IMR-90 (cell line): ENCODE measurements around the gene FAM98C. TPM values are rescaled to one million over a fixed set of nuclear protein-coding genes. Genes with fewer than 3 reads are reported as not detected.
A peak's percentile ranks its signal among the peaks of the same experiment; 100 is the strongest.

ENCODE experiments used
- ATAC-seq: fragments of 200-7000 bp; cut with Tn5 transposase; 2 replicates; pipeline ENCODE4 v1.9.1; 2020; ENCODE audit warnings: low read depth, mild to moderate bottlenecking, moderate library complexity
- BruUV-seq: library from RNA; stranded (reverse); fragments of 400-500 nt; replicated peaks from 2 replicates; lab custom pipeline; 2021; lab: Mats Ljungman, UMichigan
- CTCF ChIA-PET: fragments of 300-600 bp; formaldehyde crosslinking; extraction: SDS; loops from one replicate; lab custom pipeline; 2021; ENCODE audit warnings: antibody characterized with exemption; lab: Yijun Ruan, JAX
- POLR2A ChIA-PET: fragments of 300-600 bp; sonication (Branson Sonifier 250); formaldehyde crosslinking; loops from one replicate; lab custom pipeline; 2022; ENCODE audit warnings: antibody characterized with exemption; ENCODE audit not compliant: unreplicated experiment; lab: Charles Lee
- DNase-seq: peaks from one replicate; pipeline ENCODE4 v3.0.0; 2013
- H2AFZ ChIP-seq: replicated peaks from 2 replicates; pipeline ENCODE3; 2013; ENCODE audit warnings: low read length, mild to moderate bottlenecking; ENCODE audit not compliant: poor library complexity
- H2AK5ac ChIP-seq: 2 replicates; pipeline ENCODE4 v1.6.1; 2013; ENCODE audit warnings: low read depth, low read length, inconsistent platforms
- H2AK9ac ChIP-seq: replicated peaks from 2 replicates; pipeline ENCODE3; 2013; ENCODE audit warnings: mild to moderate bottlenecking, low read depth, low read length, moderate library complexity; ENCODE audit not compliant: poor library complexity
- H2BK120ac ChIP-seq: 2 replicates; pipeline ENCODE4 v1.6.1; 2013; ENCODE audit warnings: low read depth, low read length, inconsistent platforms
- H2BK15ac ChIP-seq: 3 replicates; pipeline ENCODE4 v1.6.1; 2013; ENCODE audit warnings: low read depth, low read length, inconsistent platforms
- H2BK20ac ChIP-seq: 2 replicates; pipeline ENCODE4 v1.6.1; 2013; ENCODE audit warnings: low read depth, mild to moderate bottlenecking, inconsistent platforms, low read length, moderate library complexity
- H2BK5ac ChIP-seq: 2 replicates; pipeline ENCODE4 v1.6.1; 2013; ENCODE audit warnings: mild to moderate bottlenecking, low read depth, low read length, inconsistent platforms; ENCODE audit not compliant: poor library complexity, severe bottlenecking
- H3K14ac ChIP-seq: replicated peaks from 2 replicates; pipeline ENCODE4 v1.6.1; 2013; ENCODE audit warnings: low read depth, low read length, inconsistent platforms
- H3K18ac ChIP-seq: 2 replicates; pipeline ENCODE4 v1.6.1; 2013; ENCODE audit warnings: low read depth, low read length, control low read depth
- H3K23ac ChIP-seq: 2 replicates; pipeline ENCODE4 v1.6.1; 2013; ENCODE audit warnings: low read depth, low read length, inconsistent platforms
- H3K27ac ChIP-seq: 2 replicates; pipeline ENCODE4 v1.5.1; 2013; ENCODE audit warnings: mild to moderate bottlenecking, control low read depth, low read length; ENCODE audit not compliant: insufficient read depth
- H3K27me3 ChIP-seq: 2 replicates; pipeline ENCODE4 v1.6.1; 2013; ENCODE audit warnings: low read length; ENCODE audit not compliant: control insufficient read depth, insufficient read depth
- H3K36me3 ChIP-seq: 2 replicates; pipeline ENCODE4 v1.6.1; 2013; ENCODE audit warnings: low read length, mixed read lengths; ENCODE audit not compliant: control insufficient read depth, insufficient read depth
- H3K4ac ChIP-seq: 2 replicates; pipeline ENCODE4 v1.6.1; 2013; ENCODE audit warnings: low read depth, low read length, inconsistent platforms
- H3K4me1 ChIP-seq: 2 replicates; pipeline ENCODE4 v1.6.1; 2013; ENCODE audit warnings: low read length, mixed read lengths; ENCODE audit not compliant: control insufficient read depth, insufficient read depth
- H3K4me2 ChIP-seq: 2 replicates; pipeline ENCODE4 v1.6.1; 2013; ENCODE audit warnings: low read depth, mild to moderate bottlenecking, control low read depth, low read length, moderate library complexity
- H3K4me3 ChIP-seq: 2 replicates; pipeline ENCODE4 v1.5.1; 2013; ENCODE audit warnings: low read depth, mild to moderate bottlenecking, control low read depth, low read length, moderate library complexity; ENCODE audit not compliant: insufficient read depth
- H3K56ac ChIP-seq: 2 replicates; pipeline ENCODE4 v1.6.1; 2013; ENCODE audit warnings: low read length, inconsistent platforms; ENCODE audit not compliant: insufficient read depth; ENCODE audit errors: extremely low read depth
- H3K79me1 ChIP-seq, 2 experiments: 2 replicates each; pipeline ENCODE4 v1.6.1; 2013; ENCODE audit warnings: low read length in 2 of 2, inconsistent platforms in 1 of 2, low read depth in 1 of 2
- H3K9ac ChIP-seq: 2 replicates; pipeline ENCODE4 v1.6.1; 2013; ENCODE audit warnings: low read depth, low read length, control low read depth
- H3K9me1 ChIP-seq: 2 replicates; pipeline ENCODE4 v1.6.1; 2013; ENCODE audit warnings: low read length, inconsistent platforms; ENCODE audit not compliant: insufficient read depth
- H3K9me3 ChIP-seq: 2 replicates; pipeline ENCODE4 v1.6.1; 2013; ENCODE audit warnings: low read length; ENCODE audit not compliant: control insufficient read depth, insufficient read depth
- H4K20me1 ChIP-seq: 2 replicates; pipeline ENCODE4 v1.6.1; 2013; ENCODE audit warnings: low read length, inconsistent platforms; ENCODE audit not compliant: insufficient read depth
- H4K5ac ChIP-seq: 2 replicates; pipeline ENCODE4 v1.6.1; 2013; ENCODE audit warnings: mild to moderate bottlenecking, low read depth, low read length, control low read depth
- H4K8ac ChIP-seq, 2 experiments: 2 replicates each; pipeline ENCODE4 v1.6.1; 2013; ENCODE audit warnings: low read depth in 2 of 2, low read length in 2 of 2, control low read depth in 1 of 2, inconsistent platforms in 1 of 2
- H4K91ac ChIP-seq: 2 replicates; pipeline ENCODE4 v1.6.1; 2013; ENCODE audit warnings: low read depth, low read length, inconsistent platforms; ENCODE audit not compliant: insufficient read depth
- BHLHE40 ChIP-seq: fragments of 150-350 bp; IDR thresholded peaks from 2 replicates; pipeline ENCODE4 v1.6.1; 2016; ENCODE audit warnings: mild to moderate bottlenecking, low read depth, low read length
- CEBPB ChIP-seq: IDR thresholded peaks from 2 replicates; pipeline ENCODE4 v1.6.1; 2012; ENCODE audit warnings: low read depth, low read length, improper control_type of control experiment
- MAZ ChIP-seq: IDR thresholded peaks from 2 replicates; pipeline ENCODE4 v1.6.1; 2012; ENCODE audit warnings: low read depth, mild to moderate bottlenecking, low read length, improper control_type of control experiment, moderate library complexity, borderline replicate concordance
- MXI1 ChIP-seq: IDR thresholded peaks from 2 replicates; pipeline ENCODE4 v1.6.1; 2012; ENCODE audit warnings: low read depth, mild to moderate bottlenecking, low read length, moderate library complexity, borderline replicate concordance
- NFE2L2 ChIP-seq: fragments of 150-350 bp; IDR thresholded peaks from 2 replicates; pipeline ENCODE4 v1.6.1; 2016; ENCODE audit warnings: low read depth, mild to moderate bottlenecking, low read length
- POLR2A ChIP-seq: IDR thresholded peaks from 2 replicates; pipeline ENCODE4 v1.6.1; 2012; ENCODE audit warnings: mild to moderate bottlenecking, low read depth, low read length
- RAD21 ChIP-seq: IDR thresholded peaks from 2 replicates; pipeline ENCODE4 v1.6.1; 2012; ENCODE audit warnings: low read length, improper control_type of control experiment
- RCOR1 ChIP-seq: IDR thresholded peaks from 2 replicates; pipeline ENCODE4 v1.6.1; 2012; ENCODE audit warnings: mild to moderate bottlenecking, low read length, improper control_type of control experiment; ENCODE audit not compliant: insufficient replicate concordance
- SMC3 ChIP-seq: fragments of 150-350 bp; IDR thresholded peaks from 2 replicates; pipeline ENCODE4 v1.6.1; 2016; ENCODE audit warnings: low read depth, mild to moderate bottlenecking, antibody characterized with exemption, low read length, moderate library complexity
- WGBS, 2 experiments: methylation state at CpG; one replicate each; pipeline versions ENCODE4 v1.1.5 to v1.1.7; 2013; ENCODE audit warnings: missing lambda C conversion rate in 2 of 2; ENCODE audit not compliant: insufficient read length in 1 of 2; ENCODE audit errors: extremely low coverage in 2 of 2; 5-methylcytosine and 5-hydroxymethylcytosine counted together
- dilution Hi-C: fragments of 300-500 bp; cut with HindIII; formaldehyde crosslinking; loops from one replicate; pipeline ENCODE4 v1.14.3; 2018; ENCODE audit warnings: low sequenced_read_pairs; ENCODE audit not compliant: unreplicated experiment
- in situ Hi-C: fragments of 300-500 bp; cut with MboI; formaldehyde crosslinking; loops from 3 replicates; pipeline ENCODE4 v1.14.3; 2019; ENCODE audit warnings: low sequenced_read_pairs, inconsistent platforms, mixed read lengths
- intact Hi-C: fragments of 100-400 bp; cut with micrococcal nuclease; formaldehyde crosslinking; loops from 2 replicates; pipeline ENCODE4 v1.10.0; 2022
- polyA plus RNA-seq, 3 experiments: library from polyadenylated mRNA; depleted of rRNA; stranded (reverse); fragments of >200 nt; gene quantifications; 2 replicates each; pipeline ENCODE4 v1.2.3, GENCODE V29; 2012; ENCODE audit warnings: low replicate concordance in 1 of 3
- total RNA-seq: library from RNA; depleted of rRNA; stranded (reverse); fragments of >200 nt; gene quantifications from 2 replicates; pipeline ENCODE4 v1.2.3, GENCODE V29; 2012
- TF ChIP-seq, protein P1 (sequence below): fragments of 150-350 bp; IDR thresholded peaks from 2 replicates; pipeline ENCODE4 v1.6.1; 2016; ENCODE audit warnings: low read depth, mild to moderate bottlenecking, low read length, moderate library complexity, borderline replicate concordance
- TF ChIP-seq, protein P2 (sequence below): conservative IDR thresholded peaks from 2 replicates; pipeline ENCODE4 v1.5.1; 2012; ENCODE audit warnings: mild to moderate bottlenecking, low read depth, low read length, improper control_type of control experiment
- TF ChIP-seq, protein P3 (sequence below): fragments of 150-350 bp; IDR thresholded peaks from 2 replicates; pipeline ENCODE4 v1.6.1; 2017; ENCODE audit warnings: mild to moderate bottlenecking, antibody characterized with exemption, low read length, low read depth

The FAM98C gene
- total and polyA plus RNA-seq, 2 of the 4 experiments (the other 2 are of a cell fraction) = 3.6 to 17.9 TPM

DNA sequence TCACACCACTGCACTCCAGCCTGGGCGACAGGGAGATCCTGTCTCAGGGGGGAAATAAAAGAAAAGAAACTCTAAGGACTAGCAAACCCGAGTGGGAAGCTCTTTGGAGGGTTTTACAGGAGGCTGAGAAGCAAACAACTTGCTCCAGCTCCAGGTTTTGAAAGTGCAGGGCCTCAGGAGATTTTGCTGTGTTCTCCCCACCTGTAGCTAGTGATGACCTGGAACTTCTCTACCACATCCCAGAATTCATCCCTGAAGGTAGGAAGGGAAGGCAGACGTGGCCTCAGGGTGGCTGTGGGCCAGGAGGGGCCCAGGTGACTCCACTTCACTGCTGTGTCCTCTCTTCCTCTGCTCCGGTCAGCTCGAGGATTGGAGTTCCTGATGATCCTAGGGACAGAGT is 44.8 kb upstream of the FAM98C start:
- Histone ChIP-seq H3K23ac (no peak overlapping the region), H3K36me3 (no peaks in the 10 kb centered on the region), H2AK9ac (no peak overlapping the region), H4K91ac (no peak overlapping the region), H2BK15ac (no peak overlapping the region), H3K4me1 (no peaks in the 10 kb centered on the region), H4K5ac (no peak overlapping the region), H2BK5ac (no peak overlapping the region), H3K9me3 (no peaks in the 10 kb centered on the region), H3K9me1 (no peaks in the 10 kb centered on the region), H3K79me1 (no peaks in the 10 kb centered on the region), H2BK20ac (no peak overlapping the region), H3K27me3 (peaks cover 48% of the 10 kb centered on the region), H3K27ac (no peak overlapping the region), H4K8ac (no peak overlapping the region), H2AK5ac (no peak overlapping the region), H4K20me1 (0 out of 2 replicates have a peak, but pooled peaks cover 3% of the 10 kb centered on the region), H3K56ac (no peak overlapping the region), H3K9ac (no peak overlapping the region), H3K4me3 (no peak overlapping the region), H2AFZ (peak overlapping the region; percentile 63), H3K18ac (no peak overlapping the region), H3K4me2 (no peak overlapping the region), H2BK120ac (no peak overlapping the region), H3K4ac (no peak overlapping the region), H3K14ac (no peak overlapping the region)
- POLR2A ChIA-PET = no interaction called here
- no TSS peak for BruUV-seq
- in situ Hi-C loops (no loop called here), intact Hi-C loops (no loop called here), dilution Hi-C loops (no loop called here)
- WGBS, 2 experiments = 50% methylated on average over 2 of the region's 5 CpGs; no CpG with 5 or more reads in 1 of the 2 experiments
- DNase-seq (no peak), ATAC-seq (no peak)
- CTCF ChIA-PET = no interaction called here
- TF ChIP-seq SMC3 = no peak
- no peak for TF ChIP-seq POLR2A
- TF ChIP-seq, protein P1, sequence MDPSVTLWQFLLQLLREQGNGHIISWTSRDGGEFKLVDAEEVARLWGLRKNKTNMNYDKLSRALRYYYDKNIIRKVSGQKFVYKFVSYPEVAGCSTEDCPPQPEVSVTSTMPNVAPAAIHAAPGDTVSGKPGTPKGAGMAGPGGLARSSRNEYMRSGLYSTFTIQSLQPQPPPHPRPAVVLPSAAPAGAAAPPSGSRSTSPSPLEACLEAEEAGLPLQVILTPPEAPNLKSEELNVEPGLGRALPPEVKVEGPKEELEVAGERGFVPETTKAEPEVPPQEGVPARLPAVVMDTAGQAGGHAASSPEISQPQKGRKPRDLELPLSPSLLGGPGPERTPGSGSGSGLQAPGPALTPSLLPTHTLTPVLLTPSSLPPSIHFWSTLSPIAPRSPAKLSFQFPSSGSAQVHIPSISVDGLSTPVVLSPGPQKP = no peak
- TF ChIP-seq RCOR1 = no peak
- TF ChIP-seq, protein P2, sequence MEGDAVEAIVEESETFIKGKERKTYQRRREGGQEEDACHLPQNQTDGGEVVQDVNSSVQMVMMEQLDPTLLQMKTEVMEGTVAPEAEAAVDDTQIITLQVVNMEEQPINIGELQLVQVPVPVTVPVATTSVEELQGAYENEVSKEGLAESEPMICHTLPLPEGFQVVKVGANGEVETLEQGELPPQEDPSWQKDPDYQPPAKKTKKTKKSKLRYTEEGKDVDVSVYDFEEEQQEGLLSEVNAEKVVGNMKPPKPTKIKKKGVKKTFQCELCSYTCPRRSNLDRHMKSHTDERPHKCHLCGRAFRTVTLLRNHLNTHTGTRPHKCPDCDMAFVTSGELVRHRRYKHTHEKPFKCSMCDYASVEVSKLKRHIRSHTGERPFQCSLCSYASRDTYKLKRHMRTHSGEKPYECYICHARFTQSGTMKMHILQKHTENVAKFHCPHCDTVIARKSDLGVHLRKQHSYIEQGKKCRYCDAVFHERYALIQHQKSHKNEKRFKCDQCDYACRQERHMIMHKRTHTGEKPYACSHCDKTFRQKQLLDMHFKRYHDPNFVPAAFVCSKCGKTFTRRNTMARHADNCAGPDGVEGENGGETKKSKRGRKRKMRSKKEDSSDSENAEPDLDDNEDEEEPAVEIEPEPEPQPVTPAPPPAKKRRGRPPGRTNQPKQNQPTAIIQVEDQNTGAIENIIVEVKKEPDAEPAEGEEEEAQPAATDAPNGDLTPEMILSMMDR = no peak
- TF ChIP-seq CEBPB = no peak
- TF ChIP-seq MAZ = no peak
- no peak for TF ChIP-seq NFE2L2
- TF ChIP-seq, protein P3, sequence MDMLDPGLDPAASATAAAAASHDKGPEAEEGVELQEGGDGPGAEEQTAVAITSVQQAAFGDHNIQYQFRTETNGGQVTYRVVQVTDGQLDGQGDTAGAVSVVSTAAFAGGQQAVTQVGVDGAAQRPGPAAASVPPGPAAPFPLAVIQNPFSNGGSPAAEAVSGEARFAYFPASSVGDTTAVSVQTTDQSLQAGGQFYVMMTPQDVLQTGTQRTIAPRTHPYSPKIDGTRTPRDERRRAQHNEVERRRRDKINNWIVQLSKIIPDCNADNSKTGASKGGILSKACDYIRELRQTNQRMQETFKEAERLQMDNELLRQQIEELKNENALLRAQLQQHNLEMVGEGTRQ = no peak
- TF ChIP-seq RAD21 = no peak
- TF ChIP-seq BHLHE40 = no peak
- no peak for TF ChIP-seq MXI1
